ENCODE measurements around the gene SNX8.

- no peak for TF ChIP-seq ZNF274 (IDR thresholded peaks at IDR 0.05; ENCODE audit: low read depth, low read length)
- no peak for TF ChIP-seq YY1 (IDR thresholded peaks at IDR 0.05; ENCODE audit: insufficient read depth, insufficient read length)
Observed at GRCh38 chr7:2273866-2274265, 40.4 kb downstream of the SNX8 start.

Data from NT2/D1 (cell line).